ENCODE measurements around the gene ORC4.

DNA sequence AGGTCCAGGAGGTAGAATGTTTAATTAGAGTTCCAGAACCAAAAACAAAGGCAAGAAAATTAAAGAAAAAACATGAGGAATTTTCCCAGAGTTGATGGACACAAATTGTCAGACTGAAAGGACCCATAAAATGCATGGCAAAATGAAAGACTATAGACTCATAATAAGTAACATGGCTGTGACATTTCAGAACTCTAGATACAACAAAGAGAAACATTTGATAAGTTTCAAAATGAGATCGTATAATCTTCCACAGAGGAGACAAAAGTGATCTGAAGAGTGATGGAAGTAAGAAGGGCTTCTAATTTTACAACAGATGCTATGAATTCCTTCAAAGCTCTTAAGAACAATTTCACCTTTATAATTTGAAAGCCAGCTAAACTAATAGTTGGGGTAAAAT, 20.4 kb downstream of the ORC4 start:
- TF ChIP-seq, protein P1, sequence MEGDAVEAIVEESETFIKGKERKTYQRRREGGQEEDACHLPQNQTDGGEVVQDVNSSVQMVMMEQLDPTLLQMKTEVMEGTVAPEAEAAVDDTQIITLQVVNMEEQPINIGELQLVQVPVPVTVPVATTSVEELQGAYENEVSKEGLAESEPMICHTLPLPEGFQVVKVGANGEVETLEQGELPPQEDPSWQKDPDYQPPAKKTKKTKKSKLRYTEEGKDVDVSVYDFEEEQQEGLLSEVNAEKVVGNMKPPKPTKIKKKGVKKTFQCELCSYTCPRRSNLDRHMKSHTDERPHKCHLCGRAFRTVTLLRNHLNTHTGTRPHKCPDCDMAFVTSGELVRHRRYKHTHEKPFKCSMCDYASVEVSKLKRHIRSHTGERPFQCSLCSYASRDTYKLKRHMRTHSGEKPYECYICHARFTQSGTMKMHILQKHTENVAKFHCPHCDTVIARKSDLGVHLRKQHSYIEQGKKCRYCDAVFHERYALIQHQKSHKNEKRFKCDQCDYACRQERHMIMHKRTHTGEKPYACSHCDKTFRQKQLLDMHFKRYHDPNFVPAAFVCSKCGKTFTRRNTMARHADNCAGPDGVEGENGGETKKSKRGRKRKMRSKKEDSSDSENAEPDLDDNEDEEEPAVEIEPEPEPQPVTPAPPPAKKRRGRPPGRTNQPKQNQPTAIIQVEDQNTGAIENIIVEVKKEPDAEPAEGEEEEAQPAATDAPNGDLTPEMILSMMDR (IDR thresholded peaks at IDR 0.05; ENCODE audit: poor library complexity): no peak
- no peak for TF ChIP-seq EZH2 (IDR thresholded peaks at IDR 0.05; ENCODE audit: borderline replicate concordance)
- TF ChIP-seq EZH2phosphoT487 (IDR thresholded peaks at IDR 0.05; ENCODE audit: low read depth, severe bottlenecking, unreplicated experiment): no peak
